GM11168 (cell line): ENCODE data around the gene SLC44A3.

ENCODE experiments used
- in situ Hi-C: fragments of 300-500 bp; cut with MboI; formaldehyde crosslinking; loops from one replicate; pipeline ENCODE4 v1.12.0; 2022; ENCODE audit warnings: low sequenced_read_pairs; ENCODE audit not compliant: unreplicated experiment

SLC44A3 gene

DNA sequence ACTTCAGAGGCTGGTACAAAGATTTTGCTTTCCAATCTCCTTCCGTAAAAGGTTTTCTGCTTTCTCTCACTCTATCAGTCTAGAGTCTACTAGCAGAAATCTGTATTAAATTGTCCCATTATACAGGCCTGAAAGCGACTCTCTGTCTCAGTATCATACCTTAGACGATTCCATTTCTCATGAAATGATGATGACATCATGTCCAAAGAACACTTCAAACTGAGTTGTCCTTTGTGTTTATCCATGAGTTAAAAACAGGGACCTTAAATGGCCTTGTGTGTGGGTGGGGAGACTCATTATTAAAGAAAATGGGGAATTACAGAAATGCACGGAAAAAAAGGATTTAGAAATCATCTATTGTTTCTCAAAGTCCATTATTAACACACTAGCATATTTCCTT, 21.0 kb upstream of the SLC44A3 start:
- in situ Hi-C loops: no loop called here

- in situ Hi-C loops: loop anchor here (10.0 to 25.0 kb wide), 2 partner anchors 307 to 740 kb away; no protein-coding TSS in a partner anchor
Observed at GRCh38 chr1:94801919-94802546, 18.1 kb upstream of the SLC44A3 start.

GRCh38 chr1:94803106-94803505, 17.1 kb upstream of the SLC44A3 start:
- in situ Hi-C loops: loop anchor here (10.0 to 25.0 kb wide), 2 partner anchors 308 to 741 kb away; no protein-coding TSS in a partner anchor

DNA sequence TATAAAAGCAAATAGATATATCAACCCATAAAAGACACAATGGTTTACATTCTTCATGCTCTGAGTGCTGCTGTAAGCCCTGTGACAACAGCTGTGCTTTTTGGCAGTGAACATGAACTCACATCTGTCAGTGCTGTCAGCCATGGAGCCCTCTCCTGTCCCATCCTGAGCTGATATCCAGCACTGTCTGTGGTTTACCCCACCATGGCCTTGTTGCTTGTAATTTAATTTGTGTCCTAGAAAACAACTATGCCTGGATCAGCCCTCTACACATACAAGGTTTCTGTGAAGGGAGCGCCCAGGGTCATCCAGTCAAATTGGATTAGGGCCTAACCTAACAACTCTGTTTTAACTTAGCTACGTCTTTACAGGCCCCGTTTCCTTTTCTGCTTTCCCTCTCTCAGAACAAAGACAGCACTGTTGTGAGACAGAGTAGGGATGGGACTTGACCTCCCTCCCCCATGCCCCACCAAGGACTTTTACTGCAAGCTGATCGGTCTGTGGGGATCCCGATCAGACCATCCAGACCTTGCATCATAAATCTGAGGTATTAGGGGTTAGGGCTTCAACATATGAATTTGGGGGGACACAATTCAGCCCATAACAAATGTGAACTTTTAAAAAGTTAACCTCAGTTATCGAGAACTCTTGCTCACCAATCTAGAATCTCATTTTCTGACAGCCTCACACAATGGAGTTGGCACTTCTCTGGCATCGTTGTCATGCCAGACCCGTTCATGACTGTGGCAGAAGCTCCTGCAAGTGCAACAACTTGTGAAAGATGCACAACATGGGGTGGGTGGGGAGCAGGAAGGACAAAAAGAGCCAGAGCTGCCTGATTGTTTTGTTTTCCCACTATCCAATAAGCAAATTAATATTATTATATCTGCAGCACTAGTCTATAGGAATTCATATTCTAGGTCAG, 16.4 kb upstream of the SLC44A3 start:
- in situ Hi-C loops: loop anchor here (10.0 to 25.0 kb wide), 2 partner anchors 309 to 741 kb away; no protein-coding TSS in a partner anchor

GRCh38 chr1:94804442-94804837, 15.7 kb upstream of the SLC44A3 start:
- in situ Hi-C loops: loop anchor here (10.0 to 25.0 kb wide), 2 partner anchors 310 to 742 kb away; no protein-coding TSS in a partner anchor

- in situ Hi-C loops: loop anchor here (10.0 to 25.0 kb wide), 2 partner anchors 311 to 744 kb away; no protein-coding TSS in a partner anchor
Observed at GRCh38 chr1:94805912-94806311, 14.2 kb upstream of the SLC44A3 start.

DNA sequence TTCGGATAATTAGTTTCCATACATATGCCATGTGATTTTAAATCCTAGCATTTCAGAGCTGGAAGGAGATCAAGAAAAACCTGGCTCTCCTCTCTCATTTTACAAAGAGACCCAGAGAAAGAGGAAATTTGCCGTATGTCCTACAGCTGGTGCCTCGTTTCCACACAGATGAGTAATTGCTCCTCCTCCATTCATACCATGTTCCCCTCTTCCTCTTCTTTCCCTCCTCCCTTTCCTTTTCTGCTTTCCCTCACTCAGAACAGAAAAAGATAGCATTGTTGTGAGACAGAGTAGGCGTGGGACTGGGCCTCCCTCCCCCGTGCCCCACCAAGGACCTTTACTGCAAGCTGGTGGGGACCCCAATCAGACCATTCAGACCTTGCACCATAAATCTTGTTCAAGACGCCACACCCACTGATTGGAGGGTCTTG, 13.7 kb upstream of the SLC44A3 start:
- in situ Hi-C loops: loop anchor here (10.0 to 25.0 kb wide), 2 partner anchors 312 to 744 kb away; no protein-coding TSS in a partner anchor

DNA sequence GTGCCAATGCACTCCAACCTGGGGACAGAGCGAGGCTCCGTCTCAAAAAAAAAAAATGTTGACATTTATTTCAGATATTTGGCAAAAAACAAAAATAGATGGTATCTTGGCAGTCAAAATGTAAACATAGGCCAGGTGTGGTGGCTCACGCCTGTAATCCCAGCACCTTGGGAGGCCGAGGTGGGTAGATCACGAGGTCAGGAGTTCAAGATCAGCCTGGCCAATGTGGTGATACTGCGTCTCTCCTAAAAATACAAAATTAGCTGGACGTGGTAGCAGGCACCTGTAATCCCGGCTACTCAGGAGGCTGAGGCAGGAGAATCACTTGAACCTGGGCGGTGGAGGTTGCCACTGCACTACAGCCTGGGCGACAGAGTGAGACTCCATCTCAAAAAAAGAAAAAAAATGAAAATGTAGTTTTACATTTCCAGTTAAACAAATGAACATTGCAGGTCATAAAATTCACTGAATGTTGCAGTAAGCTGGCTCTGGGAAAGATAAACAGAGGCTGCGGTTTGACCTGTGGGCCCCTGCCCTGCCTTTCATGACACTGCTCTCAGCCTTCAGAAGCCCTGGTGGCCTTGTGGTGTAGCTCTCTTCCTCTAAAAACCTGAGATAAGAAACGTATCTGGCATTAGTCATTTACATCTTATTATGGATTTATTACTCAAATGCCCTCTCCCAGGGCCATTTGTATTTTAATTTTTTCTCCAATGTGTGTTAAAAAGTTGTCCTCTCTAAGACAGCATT, 12.2 kb upstream of the SLC44A3 start:
- in situ Hi-C loops: loop anchor here (10.0 to 25.0 kb wide), 2 partner anchors 313 to 746 kb away; no protein-coding TSS in a partner anchor

DNA sequence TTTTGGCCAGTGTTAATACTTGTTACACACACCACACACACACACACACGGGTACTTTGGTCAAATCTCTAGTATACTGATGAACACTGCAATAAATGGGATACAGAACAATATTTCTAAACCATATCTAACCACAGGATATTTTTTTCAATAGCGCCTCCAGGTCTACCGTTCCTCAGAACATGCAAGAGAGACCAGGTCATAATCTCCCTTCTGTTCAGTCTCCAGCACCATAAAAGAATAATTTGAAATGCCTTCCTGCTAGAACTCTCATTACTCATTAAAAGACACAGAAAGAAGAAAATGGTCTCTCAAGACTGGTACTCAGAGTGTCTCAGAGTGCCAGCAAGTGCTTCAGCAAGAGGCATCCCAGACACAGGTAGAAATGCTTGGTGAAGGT, 11.5 kb upstream of the SLC44A3 start:
- in situ Hi-C loops: loop anchor here (10.0 to 25.0 kb wide), 2 partner anchors 314 to 746 kb away; no protein-coding TSS in a partner anchor

- in situ Hi-C loops: loop anchor here (25.0 kb wide), 1 partner anchor 751 kb away; no protein-coding TSS in a partner anchor
Observed at GRCh38 chr1:94812985-94813384, 7.2 kb upstream of the SLC44A3 start.

DNA sequence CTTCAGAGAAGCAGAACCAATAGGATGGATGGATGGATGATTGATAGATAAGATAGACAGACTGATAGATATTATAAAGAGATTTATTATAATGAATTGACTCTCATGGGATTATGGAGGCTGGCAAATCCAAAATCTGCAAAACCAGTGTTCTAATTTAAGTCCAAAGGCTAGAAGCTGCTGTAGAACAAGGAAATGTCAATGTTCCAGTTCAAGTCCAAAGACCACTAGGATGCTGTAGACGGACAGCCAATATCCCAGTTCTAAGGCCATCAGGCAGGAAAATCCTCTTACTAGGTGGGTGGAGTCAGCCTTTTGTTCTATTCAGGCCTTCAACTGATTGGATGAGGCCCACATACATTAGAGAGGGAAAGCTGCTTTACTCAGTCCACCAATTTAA, 4.1 kb upstream of the SLC44A3 start:
- in situ Hi-C loops: loop anchor here (25.0 kb wide), 1 partner anchor 754 kb away; no protein-coding TSS in a partner anchor

DNA sequence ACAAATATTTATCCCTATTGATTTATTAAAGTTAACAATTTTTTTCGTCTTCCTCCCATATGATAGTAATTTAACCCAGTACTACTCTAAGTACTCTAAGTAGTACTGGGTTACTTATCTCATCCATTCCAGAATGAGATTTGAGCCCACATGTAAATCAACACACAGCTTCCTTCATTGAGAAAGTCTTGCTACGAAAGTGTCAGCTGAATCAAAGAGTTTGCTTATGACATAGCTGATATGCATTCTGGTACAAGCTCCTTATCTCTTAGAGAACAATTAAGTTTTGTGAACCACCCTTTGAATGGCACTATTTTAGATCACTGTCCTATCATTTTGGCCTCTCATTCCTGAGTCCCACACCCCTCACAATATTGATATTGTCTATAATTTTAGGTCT, 2.4 kb upstream of the SLC44A3 start:
- in situ Hi-C loops: loop anchor here (25.0 kb wide), 1 partner anchor 755 kb away; no protein-coding TSS in a partner anchor

DNA sequence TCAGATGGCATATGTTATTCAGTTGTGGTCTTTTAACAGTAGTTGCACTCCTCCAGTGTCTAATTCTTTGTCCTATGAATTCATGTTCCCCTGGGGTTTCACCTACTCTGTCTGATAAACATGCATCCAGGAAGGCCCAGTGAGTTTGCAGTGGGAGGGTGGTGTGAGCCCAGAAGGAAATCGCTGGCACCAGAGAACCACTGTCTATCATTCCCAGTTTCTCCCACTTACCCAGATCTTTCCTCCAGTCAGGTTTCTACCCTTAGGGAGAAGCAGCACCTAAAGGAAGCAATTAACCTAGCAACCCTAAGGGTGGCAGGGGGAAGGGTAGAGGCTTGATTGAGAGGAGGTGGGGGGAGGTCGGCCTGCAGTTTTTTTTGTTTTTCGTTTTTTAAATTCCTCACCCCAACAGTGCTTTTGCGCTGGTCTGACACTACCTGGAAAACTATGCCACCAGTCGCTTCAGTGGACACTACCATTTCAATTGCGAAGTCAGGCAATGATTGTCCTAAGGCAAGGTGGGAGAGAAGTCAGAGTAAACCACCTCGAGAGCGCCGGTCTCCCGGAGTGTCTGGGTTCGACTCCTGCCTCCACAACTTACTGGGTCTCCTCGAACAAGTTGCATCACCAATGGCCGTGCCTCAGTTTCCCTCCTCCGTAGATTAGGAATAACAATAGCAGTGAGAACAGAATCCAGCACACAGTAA, 766 bp upstream of the SLC44A3 start:
- in situ Hi-C loops: loop anchor here (25.0 kb wide), 1 partner anchor 757 kb away; no protein-coding TSS in a partner anchor

DNA sequence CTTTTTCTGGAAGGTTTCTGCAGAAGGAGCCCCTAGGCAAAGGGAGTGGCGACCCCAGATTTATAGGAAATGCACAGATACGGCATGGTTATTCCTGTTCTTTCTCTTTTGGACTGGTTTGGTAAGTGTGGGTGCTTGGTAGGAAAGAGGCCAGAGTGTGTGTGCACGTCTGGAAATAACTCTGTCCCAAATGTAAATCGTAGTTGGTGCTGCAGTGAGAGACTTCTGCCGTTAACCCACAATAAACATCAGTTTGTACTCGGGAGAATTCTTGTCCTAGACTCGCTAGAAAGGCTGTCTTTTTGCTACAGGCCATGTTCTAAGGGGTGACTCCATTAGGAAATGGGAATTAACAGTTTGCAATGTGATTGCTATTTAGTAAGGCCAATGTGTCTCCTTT, 779 bp downstream of the SLC44A3 start:
- in situ Hi-C loops: loop anchor here (25.0 kb wide), 1 partner anchor 759 kb away; no protein-coding TSS in a partner anchor

DNA sequence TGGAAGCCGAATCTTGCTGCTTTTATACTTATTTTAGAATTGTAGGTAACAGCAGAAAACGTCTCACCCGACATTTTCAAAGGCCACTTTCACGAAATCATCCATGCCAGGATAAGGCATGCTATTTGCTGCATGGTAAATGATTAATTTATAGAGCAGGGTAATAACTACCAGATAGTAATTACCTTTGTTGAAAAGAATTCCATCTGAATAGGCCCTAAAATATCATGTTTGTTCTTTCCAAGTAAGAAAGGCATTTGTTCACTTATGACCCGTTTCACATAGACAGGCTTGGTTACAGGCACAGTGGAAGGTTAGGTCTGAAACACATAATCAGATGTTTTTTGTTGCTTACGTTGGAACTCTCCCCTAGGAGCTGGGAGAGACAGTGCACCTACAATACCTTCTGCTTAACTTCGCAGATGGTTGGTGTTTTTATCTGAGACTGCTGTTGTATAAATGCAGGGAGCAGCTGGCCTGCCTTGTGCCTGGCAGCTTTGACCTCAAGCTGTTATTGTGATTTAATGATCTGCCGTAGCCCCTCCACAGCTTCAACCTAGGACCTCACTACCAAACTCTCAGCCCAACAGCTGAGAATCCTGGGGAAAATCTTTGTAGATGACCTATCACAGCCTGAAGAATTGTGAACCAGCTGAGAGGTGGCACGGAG, 1.6 kb downstream of the SLC44A3 start:
- in situ Hi-C loops: loop anchor here (25.0 kb wide), 1 partner anchor 759 kb away; no protein-coding TSS in a partner anchor

GRCh38 chr1:94823116-94823515, 3.0 kb downstream of the SLC44A3 start:
- in situ Hi-C loops: loop anchor here (25.0 kb wide), 1 partner anchor 761 kb away; no protein-coding TSS in a partner anchor

DNA sequence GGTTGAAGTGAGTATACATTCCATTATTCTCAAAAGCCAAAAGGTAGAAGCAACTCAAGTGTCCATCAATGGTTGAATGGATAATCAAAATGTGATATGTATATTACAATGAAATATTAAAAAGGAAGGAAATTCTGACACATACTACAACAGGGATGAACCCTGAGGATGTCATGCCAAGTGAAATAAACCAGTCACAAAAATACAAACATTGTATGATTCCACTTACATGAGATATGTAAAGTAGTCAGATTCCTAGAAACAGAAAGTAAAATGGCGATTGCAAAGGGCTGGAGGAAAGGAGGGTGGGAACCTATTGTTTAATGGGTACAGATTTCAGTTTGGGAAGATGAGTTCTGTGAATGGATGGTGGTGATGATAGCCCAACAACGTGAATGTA, 5.8 kb downstream of the SLC44A3 start:
- in situ Hi-C loops: no loop called here

GRCh38 chr1:94827434-94827833, 7.3 kb downstream of the SLC44A3 start:
- in situ Hi-C loops: no loop called here
